ENCODE data around the gene HAGHL.

Gene HAGHL, protein sequence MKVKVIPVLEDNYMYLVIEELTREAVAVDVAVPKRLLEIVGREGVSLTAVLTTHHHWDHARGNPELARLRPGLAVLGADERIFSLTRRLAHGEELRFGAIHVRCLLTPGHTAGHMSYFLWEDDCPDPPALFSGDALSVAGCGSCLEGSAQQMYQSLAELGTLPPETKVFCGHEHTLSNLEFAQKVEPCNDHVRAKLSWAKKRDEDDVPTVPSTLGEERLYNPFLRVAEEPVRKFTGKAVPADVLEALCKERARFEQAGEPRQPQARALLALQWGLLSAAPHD

DNA sequence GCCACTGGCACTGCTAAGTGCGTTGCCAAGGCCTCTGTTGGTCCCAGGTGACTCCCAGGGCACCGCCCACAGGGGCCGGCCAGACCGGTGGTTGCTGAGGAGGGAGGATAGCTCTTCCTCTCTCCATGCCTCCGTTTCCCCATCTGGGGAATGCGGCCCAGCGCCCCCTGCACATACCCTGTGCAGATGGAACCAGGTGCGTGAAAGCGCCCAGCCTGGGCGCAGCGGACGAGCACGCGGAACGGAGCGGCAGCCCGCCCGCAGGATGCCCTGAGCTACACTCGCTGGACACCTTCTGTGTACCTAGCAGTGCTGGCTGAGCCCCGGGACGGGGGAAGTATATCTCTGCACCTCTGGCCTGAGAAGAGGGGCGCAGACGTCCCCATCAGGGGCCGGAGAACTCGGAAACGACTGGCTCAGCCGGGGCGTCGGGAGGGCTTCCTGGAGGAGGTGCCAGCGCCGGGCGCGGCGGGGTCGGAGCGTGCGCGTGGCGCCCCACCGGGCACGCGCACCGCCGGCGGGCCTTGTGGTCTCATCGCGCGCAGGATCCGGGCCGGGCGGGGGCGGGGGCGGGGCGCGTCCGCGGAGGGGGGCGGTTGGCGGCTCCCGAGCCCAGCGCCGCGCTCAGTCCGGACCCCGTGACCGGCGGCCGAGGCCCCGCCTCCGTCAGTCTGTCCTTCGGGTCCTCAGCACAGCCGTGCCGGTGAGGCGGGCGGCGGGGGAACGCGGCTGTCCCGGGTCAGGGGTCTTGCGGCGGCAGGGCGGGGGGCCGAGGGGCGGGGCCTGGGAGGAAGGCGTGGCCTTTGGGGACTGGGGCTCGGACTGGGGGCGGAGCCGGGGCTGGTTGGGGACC is at the start of gene HAGHL, which contains the start of gene CCDC78:
HAGHL (plus strand) TSS at position 669 of the 853 bp plus-strand sequence. CDS start 404 bp downstream, outside the sequence.
CCDC78 (minus strand) TSS at position 6 of the 853 bp plus-strand sequence. CDS start 76 bp downstream, outside the sequence.
- DNase-seq: no peak

DNA sequence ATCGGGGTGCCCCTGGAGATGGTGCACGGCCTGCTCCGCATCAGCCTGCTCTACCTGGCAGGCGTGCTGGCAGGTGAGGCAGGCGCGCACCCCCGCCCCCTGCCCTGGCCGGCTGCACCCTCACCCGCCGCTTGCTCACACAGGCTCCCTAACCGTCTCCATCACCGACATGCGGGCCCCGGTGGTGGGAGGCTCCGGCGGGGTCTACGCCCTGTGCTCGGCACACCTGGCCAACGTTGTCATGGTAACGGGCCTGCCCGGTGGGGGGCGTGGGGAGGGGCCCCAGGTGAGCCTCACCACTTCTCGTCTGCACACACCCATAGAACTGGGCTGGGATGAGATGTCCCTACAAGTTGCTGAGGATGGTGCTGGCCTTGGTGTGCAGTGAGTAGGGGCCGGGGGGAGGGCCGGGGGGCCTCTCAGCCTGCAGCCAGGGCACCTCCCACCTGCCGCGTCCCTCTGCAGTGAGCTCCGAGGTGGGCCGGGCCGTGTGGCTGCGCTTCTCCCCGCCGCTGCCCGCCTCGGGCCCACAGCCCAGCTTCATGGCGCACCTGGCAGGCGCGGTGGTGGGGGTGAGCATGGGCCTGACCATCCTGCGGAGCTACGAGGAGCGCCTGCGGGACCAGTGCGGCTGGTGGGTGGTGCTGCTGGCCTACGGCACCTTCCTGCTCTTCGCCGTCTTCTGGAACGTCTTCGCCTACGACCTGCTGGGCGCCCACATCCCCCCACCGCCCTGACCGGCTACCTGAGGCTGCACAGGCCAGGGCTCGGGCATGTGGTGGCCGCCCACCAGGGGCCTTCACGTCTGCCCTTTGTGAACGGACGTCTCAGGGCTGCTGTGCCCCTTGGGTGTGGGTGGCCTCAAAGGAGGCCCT is 49.4 kb upstream of the HAGHL start:
- DNase-seq: no peak

DNA sequence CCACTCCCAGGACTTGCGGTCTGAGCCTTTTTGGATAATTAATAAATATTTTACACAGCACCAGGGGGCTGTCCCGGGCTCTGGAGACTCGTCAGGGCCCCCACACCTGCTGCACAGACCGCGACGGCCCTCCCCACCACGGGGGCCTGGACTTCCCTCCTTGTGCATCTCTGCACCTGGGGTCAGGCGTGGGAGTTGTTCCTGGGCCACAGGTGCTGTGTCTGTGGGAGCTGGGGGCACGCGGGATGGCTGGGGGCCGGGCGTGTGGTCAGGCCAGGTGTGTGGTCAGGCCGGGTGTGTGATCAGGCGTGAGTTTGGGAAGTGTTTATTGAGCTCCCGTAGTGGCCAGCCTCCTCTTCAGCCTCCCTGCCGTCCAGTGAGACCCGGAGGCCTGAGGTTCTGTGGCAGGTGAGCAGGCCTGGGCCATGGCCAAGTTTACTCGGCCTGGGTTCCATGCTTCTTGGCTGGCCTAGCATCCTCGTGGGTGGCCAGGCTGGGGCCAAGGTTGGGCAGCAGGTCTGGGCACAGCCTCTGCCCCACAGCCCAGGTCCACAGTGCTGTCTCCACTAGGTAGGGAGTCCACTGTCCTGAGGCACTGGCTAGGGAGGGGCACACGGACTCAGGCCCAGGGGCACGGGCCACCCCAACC is 48.6 kb upstream of the HAGHL start:
- no peak for DNase-seq

DNA sequence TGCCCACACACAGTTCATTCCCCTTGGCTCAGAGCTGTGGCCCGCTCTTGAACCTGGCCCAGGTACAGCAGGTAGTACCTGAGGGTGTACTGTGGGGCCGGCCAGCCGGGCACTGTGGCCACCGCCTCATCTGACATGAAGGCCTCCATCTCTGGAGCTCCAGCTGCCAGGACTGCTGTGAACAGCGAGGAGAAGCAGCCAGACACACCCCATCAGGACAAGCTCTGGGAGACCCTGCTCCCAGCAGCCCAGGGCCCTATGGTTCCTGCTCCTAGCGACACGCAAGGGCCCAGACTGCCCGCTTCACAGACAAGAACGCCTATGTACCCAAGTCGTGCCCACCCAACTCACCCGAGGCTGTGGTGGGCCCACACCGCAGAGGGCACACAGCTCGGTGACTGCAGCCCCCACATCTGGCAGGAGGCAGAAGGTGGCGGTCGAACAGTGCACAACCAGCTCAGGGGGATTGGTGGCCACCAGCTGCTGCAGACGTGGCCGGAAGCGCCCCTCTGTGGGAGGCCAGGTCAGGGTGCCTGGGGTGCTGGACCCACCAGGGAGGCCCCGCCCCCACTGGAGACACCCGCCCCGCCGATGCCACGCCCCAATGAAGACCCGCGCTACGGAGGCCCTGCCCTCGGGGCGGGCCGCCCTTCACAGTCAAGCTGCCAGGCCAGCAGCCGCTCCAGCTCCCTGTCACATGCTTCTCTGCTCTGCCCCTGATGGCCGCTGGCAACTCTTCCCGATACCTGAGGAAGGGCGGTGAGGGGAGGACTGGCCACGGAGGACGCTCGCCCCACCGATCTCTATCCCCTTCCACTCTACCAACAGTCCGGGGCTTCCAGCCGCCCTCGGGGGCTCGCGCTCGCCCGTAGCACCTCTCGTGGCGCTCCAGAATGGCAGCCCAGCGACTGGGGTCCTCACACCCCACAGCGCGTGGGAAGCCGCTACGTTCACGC is 47.8 kb upstream of the HAGHL start:
- DNase-seq: no peak

DNA sequence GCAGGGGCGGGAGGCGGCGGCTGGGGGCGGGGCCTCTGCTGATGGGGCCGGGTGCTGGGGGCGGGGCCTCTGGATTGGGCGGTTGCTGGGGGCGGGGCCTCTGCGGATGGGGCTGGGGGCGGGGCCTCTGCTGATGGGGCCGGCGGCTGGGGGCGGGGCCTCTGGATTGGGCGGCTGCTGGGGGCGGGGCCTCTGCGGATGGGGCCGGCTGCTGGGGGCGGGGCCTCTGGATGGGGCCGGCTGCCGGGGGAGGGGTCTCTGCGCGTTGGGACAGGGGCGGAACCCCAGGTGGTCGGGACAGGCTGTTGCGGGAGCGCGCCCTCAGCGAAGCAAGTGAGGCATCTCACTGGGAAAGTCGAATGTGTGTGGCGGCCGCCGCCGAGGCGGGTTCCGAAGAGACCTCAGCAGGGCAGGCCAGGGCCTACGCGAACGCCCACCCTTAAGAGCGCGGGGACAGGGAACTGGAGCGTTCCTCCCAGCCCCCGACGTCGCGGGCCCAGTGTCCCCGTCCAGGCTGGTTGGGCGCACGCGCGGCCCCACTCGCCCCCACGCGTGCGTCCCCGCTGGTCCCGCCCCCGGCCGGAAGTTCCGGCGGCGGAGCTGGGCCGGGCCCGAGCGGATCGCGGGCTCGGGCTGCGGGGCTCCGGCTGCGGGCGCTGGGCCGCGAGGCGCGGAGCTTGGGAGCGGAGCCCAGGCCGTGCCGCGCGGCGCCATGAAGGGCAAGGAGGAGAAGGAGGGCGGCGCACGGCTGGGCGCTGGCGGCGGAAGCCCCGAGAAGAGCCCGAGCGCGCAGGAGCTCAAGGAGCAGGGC is 46.9 kb upstream of the HAGHL start, which contains the start of gene STUB1:
STUB1 (plus strand) TSS at position 597 of the 811 bp plus-strand sequence; CDS start at position 713, 116 bp downstream.
- DNase-seq: no peak

DNA sequence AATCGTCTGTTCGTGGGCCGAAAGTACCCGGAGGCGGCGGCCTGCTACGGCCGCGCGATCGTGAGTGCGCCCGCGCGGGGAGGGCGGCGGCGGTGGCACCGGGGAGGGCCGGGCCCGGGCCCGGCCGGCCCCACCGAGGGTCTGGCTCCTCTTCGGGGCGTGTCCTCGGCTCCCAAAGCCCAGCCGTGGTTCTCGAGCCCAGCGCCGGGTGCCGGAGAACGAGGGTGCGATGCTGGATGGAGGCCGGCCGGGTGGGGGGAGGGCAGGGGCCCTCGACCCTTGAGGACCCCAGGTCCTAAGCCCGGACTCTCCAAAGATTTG is 46.3 kb upstream of the HAGHL start:
- no peak for DNase-seq

DNA sequence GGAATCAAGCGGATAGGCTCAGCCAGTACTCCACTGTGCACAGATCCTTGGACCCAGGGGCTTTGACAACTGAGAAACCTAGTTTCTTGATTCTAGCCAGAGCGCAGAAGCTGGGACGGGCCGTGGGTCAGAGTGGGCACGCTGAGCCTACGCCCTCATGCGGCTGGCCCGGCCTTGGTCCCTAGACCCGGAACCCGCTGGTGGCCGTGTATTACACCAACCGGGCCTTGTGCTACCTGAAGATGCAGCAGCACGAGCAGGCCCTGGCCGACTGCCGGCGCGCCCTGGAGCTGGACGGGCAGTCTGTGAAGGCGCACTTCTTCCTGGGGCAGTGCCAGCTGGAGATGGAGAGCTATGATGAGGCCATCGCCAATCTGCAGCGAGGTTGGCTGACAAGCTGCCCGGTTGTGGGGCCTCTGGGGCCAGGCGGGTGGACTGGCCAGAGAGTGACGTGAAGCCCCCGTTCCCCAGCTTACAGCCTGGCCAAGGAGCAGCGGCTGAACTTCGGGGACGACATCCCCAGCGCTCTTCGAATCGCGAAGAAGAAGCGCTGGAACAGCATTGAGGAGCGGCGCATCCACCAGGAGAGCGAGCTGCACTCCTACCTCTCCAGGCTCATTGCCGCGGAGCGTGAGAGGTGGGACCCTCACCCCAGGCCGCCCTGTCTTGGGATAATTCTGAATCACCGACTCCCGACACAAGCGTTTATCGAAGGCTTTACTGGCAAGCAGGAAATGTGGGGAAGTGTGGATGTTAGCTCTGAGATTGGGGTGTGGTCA is 45.8 kb upstream of the HAGHL start:
- DNase-seq: no peak

DNA sequence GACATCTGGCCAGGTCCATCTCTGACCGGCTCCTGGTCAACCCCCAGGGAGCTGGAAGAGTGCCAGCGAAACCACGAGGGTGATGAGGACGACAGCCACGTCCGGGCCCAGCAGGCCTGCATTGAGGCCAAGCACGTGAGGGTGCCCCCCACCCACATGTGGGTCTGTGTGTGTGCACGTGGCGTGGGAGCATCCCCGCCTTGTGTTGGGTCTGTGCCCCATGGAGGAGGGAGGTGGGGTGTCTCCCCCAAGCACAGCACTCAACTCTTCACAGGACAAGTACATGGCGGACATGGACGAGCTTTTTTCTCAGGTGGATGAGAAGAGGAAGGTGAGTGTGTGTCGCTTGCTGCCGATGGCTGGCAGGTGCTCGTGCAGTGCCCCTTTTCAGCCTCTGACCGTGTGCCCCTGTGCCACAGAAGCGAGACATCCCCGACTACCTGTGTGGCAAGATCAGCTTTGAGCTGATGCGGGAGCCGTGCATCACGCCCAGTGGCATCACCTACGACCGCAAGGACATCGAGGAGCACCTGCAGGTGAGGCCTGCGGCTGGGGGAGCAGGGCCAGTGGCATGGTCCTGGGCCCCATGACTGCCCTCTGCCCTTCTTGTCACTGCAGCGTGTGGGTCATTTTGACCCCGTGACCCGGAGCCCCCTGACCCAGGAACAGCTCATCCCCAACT is 45.0 kb upstream of the HAGHL start:
- no peak for DNase-seq

DNA sequence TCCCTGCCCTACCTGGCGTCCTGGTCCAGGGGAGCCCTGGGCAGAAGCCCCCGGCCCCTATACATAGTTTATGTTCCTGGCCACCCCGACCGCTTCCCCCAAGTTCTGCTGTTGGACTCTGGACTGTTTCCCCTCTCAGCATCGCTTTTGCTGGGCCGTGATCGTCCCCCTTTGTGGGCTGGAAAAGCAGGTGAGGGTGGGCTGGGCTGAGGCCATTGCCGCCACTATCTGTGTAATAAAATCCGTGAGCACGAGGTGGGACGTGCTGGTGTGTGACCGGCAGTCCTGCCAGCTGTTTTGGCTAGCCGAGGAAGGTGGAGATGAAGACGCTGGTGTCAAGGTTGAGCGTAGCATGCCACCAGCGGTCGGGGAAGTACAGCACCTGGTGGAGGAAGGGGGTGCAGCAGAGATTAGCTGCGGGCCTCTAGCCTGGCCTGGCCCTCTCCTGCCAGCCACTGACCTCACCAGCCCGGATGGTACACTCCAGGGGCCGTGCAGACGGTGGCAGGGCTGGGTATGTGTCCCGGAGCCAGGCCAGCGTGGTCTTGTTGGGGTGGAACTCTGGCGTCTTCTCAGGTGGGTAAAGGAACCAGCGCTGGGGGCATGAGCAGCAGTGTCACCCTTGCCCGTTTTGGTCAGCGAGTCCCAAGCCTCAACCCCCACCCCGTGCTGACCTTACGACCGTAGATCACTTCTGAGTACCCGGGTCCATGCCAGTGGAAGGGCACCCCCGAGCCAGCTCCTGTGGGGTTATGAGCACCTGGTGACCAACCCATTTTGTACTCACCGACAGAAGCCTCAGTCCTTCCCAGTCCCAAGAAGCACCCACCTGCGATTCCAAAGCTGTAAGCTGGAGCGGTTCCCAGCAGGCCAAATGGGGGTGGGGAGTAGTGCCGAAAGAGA is 44.2 kb upstream of the HAGHL start:
- DNase-seq: no peak

DNA sequence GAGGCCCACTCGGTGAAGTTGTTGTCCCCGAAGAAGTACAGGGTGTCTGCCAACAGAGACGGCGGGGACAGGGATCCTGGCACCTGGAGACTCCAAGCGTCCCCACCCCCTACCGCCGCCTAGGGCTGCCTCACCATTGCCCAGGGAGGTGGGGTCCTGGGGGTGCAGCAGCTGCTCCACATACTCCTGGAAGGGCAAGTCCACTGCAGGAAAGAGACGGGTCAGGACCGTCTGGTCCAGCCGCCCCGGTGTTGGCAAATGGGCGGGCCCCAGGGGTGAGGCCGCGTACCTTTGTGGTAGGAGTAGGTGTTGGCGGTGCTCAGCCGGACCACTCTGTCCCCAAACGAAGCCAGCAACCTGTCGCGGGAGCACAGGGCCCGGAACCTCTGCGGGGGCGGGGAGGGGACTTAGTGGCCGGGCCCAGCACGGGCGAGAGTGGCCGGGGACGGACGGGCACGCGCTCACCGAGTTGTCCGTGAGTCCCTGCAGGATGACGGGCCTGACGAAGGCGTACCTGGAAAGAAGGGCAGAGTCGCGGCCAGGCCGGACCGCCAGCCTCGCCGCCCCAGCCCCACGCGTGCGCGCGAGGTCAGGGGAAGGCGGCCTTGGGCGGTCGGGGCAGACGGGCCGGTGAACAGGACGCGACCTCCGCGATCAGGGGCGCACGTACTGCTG is 43.4 kb upstream of the HAGHL start:
- no peak for DNase-seq

DNA sequence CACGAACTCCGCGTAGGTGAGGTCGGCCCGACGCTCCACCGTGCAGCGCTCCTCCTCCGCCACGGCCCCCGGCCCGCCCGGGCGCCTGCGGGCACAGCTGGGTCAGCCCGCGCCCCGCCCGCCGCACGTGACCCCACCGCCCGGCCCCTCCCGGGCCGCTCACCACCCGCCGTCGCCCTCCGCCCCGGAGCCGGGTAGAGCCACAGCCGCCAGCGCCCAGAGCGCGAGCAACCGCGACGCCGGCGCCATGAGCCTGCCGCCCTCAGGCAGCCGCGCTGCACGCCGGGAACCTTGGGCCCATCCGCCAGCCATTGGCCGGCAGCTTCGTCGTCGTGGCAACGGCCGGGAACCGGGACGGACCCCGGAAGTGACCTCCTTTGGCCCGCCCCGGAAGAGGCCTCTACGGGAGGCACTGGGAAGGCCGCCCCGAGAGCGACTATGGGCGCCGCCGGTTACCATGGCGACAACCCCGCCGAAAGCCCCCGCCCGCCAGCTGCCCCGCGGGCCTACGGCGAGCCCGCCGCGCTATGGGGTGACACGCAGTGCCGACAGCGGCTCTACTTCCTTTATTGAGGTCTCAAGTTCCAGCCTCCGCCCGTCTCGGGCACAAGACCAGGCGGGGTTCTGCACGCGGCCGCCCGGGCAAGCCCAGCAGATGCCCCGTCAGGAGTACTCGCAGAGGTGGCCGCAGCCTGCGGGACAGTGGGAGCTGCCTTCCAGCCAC is 42.7 kb upstream of the HAGHL start, which contains the start of gene JMJD8:
JMJD8 (minus strand) TSS at position 264 of the 724 bp plus-strand sequence; CDS start at position 249, 15 bp downstream.
- no peak for DNase-seq

DNA sequence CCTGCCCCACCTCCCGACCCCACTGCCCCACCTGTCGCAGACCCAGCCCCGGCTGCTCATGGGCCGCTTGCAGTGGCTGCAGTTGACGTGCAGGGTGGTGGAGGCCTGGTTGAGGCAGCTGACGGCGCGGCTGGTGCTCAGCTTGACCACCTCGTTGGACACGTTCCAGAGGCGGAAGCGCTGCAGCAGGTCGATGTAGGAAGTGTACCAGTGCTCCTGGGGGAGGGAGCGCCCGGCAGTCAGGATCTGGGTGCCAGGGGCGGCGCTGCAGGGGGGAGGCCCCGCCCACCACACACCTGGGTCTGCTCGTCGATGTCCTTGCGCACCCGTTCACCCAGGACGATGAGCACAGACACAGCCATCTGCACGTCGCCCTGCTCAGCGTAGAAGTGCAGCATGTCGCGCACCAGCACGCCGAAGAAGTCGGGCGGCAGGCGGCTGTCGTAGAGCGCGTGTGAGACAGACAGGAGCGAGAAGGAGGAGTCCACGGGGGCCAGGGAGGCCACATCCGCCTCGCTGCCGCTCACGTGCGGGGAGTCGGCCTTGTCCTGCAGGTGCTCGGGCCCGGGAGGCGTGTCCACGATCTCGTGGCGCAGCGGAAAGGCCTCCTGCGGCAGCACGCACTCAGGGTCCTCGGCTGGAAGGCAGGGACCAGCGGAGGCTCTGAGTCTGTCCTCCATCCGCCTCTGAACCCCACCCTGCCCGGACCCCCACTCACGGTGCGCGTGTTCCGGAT is 41.8 kb upstream of the HAGHL start:
- DNase-seq: no peak

DNA sequence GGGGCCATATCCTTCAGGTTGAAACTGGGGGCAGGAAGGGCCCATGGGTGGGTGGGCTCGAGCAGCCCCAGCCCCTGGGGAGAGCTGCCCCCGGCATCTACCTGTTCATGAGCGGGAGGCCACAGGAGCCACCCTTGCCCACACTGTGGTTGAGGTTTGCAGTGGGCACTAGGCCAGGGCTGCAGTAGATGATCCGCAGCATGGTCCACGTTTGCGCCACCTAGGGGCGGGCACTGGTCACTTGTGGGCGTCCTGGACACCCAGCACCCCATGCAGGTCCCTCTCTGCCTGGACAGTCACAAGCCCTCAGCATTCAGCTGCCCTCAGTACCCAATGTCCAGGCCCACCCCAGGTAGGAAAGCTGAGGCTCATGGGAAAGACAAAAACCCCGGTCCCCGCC is 40.9 kb upstream of the HAGHL start:
- DNase-seq: no peak

DNA sequence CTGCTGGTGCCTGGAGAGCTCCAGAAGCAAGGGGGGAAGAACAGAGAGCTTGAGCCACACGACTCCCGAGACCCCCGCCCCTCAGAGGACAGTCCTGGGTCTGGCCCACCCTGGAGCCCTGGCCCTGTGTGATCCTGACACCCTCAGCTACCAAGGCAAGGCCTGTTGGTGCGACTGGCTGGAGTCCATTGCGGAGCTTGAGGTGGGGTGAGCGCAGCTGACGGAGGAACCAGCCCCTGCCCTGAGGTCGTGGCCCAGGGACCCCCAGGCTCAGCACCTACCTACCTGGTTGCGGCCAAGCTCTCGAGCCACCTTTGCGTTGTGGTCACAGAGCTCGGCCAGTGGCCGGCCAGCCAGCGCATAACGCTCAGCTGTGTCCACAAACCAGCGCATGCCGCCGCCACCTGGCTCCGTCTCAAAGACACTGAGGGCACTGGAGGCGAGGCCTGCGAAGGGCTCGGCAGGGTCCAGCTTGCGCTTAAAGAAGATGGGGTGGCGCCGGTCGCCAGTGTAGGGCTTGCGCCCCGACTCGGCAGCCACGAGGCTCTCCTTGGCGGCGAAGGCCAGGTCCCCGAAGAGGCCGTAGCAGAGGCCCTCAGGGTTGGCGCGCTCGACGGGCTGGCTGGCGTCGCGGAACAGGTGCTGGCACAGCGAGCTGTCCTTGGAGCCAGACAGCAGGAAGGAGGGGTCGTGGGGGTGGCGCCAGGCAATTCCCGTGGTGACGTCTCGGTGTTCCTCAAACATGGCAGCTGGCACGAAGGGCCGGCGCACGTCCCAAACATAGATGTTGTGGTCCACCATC is 40.2 kb upstream of the HAGHL start:
- no peak for DNase-seq

DNA sequence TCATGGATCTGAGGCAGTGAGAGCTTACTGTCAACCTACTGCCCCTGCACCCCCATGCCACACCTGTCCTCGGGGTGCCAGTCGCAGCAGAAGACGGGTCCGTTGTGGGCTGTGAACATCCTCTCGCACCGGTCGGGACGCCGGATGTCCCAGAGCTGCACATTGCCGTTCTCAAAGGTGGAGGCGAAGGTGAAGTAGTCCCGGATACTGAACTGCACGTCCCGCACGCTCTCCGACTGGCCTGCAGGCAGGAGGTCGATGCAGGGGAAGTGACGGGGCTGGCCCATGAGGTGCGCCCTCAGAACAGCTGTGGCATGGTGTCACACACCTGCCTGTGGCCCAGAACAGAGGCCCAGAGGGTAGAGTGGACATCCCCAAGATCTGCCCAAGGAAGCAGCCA is 39.4 kb upstream of the HAGHL start:
- no peak for DNase-seq
